Measurements from ENCODE around the gene PPP1R13B.

PPP1R13B gene

GRCh38 chr14:103690332-103690731, 157.0 kb downstream of the PPP1R13B start:
- Histone ChIP-seq H3K4me3 (ENCODE audit: low read depth, low read length) (no peak overlapping the region), H3K9me3 (no peaks in the 10 kb centered on the region), H3K36me3 (peaks cover 62% of the 10 kb centered on the region), H3K4me1 (peaks cover 4% of the 10 kb centered on the region; the same call in 1 of the 2 replicates), H3K27me3 (no peaks in the 10 kb centered on the region)
- TF ChIP-seq, protein P1, sequence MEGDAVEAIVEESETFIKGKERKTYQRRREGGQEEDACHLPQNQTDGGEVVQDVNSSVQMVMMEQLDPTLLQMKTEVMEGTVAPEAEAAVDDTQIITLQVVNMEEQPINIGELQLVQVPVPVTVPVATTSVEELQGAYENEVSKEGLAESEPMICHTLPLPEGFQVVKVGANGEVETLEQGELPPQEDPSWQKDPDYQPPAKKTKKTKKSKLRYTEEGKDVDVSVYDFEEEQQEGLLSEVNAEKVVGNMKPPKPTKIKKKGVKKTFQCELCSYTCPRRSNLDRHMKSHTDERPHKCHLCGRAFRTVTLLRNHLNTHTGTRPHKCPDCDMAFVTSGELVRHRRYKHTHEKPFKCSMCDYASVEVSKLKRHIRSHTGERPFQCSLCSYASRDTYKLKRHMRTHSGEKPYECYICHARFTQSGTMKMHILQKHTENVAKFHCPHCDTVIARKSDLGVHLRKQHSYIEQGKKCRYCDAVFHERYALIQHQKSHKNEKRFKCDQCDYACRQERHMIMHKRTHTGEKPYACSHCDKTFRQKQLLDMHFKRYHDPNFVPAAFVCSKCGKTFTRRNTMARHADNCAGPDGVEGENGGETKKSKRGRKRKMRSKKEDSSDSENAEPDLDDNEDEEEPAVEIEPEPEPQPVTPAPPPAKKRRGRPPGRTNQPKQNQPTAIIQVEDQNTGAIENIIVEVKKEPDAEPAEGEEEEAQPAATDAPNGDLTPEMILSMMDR (IDR thresholded peaks at IDR 0.05; ENCODE audit: low read depth, low read length) = no peak
- DNase-seq = no peak

- peaks cover 66% of the 10 kb centered on the region for H3K36me3 ChIP-seq
Observed at GRCh38 chr14:103688906-103689902, 158.2 kb downstream of the PPP1R13B start.

DNA sequence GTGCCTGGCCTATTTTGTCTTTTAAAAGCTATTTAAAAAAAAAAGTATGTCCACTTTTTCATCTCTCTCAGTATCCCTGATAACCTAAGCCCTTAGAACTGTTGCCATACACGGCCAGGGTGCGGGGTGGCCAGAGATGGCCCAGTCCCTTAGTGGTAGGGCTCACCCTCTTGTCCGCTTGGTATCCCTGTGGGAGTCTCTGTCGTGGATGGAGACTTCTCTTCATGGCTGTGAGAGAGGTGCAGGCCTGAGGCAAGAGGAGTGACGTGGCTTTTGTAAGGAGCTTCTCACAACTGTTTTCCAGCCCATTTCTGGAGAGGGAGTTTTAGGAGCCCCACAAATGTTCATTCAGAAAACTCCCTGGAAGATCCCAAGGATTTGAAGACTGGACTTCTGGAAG, 158.9 kb downstream of the PPP1R13B start:
- no peak for DNase-seq
- H3K27me3 ChIP-seq = no peaks in the 10 kb centered on the region
- no peaks in the 10 kb centered on the region for H3K4me1 ChIP-seq
- peaks cover 65% of the 10 kb centered on the region for H3K36me3 ChIP-seq
- TF ChIP-seq, protein P1 (IDR thresholded peaks at IDR 0.05; ENCODE audit: low read depth, low read length) = no peak
- H3K9me3 ChIP-seq = no peaks in the 10 kb centered on the region
- no peak overlapping the region for H3K4me3 ChIP-seq (ENCODE audit: low read depth, low read length)

More at GRCh38 chr14:103688906-103689902, 158.2 kb downstream of the PPP1R13B start:
- TF ChIP-seq, protein P1 (IDR thresholded peaks at IDR 0.05; ENCODE audit: low read depth, low read length) = no peak
- no peak overlapping the region for H3K4me3 ChIP-seq (ENCODE audit: low read depth, low read length)
- no peaks in the 10 kb centered on the region for H3K9me3 ChIP-seq
- no peaks in the 10 kb centered on the region for H3K4me1 ChIP-seq
- H3K27me3 ChIP-seq = no peaks in the 10 kb centered on the region
- DNase-seq = no peak

DNA sequence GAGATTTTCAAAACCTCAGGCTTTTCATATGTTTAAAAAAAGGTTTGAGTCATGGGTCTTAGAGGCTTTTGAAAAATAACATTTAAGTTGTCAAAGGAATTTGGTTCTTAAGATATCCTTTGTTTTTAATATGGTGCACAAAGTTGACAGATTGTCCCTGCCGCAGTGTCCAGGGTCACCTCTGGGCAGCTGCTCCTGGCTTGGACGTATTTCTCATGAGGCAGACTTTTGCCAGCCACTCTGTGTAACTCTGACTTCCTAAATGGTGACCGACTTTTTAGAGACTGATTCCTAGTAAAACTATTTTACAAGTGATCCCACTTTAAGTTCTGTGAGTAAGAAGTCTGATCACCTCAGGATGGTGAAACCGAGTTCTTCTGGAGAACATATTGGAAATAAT, 159.7 kb downstream of the PPP1R13B start:
- H3K36me3 ChIP-seq = peaks cover 65% of the 10 kb centered on the region
- TF ChIP-seq, protein P1 (IDR thresholded peaks at IDR 0.05; ENCODE audit: low read depth, low read length) = no peak
- H3K4me3 ChIP-seq (ENCODE audit: low read depth, low read length) = no peak overlapping the region

DNA sequence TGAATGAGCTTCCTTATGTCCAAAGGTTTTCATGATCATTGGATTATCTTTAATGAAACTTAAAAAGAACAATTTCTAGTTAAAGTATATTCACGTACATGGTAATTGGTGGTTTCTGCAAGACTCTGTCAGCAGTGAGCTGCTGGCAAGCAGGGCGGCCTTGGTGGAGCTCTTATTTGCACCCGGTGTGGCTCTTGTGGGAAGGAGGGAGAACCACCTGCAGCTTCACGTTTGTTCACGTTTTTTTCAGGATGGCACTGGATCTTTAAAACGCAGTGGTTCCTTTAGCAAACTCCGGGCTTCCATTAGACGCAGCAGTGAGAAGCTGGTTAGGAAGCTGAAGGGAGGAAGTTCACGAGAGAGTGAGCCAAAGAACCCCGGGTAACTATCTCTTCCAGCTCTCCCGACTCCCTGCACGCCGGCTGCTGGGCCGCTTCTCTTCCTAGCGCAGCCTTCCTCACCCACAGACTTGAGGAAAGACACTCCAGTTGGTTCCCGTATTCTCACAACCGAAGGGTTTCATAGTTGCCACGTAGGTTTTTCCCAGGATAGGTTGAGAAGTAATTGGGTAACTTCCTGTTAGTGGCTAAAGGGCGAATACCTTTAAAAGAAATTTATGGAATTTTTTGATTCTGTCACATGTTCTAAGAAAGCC, 160.4 kb downstream of the PPP1R13B start:
- TF ChIP-seq, protein P1 (IDR thresholded peaks at IDR 0.05; ENCODE audit: low read depth, low read length) = no peak
- peaks cover 65% of the 10 kb centered on the region for H3K36me3 ChIP-seq
- DNase-seq = no peak

More for the DNA sequence above, 159.7 kb downstream of the PPP1R13B start:
- H3K27me3 ChIP-seq = no peaks in the 10 kb centered on the region
- no peaks in the 10 kb centered on the region for H3K9me3 ChIP-seq
- DNase-seq = no peak
- H3K4me1 ChIP-seq = no peaks in the 10 kb centered on the region

More for the DNA sequence above, 160.4 kb downstream of the PPP1R13B start:
- no peaks in the 10 kb centered on the region for H3K4me1 ChIP-seq
- H3K27me3 ChIP-seq = no peaks in the 10 kb centered on the region
- H3K9me3 ChIP-seq = no peaks in the 10 kb centered on the region
- no peak overlapping the region for H3K4me3 ChIP-seq (ENCODE audit: low read depth, low read length)

Data from BE2C (cell line).